SU-DHL-6 (cell line): ENCODE measurements around the gene HSP90AB1.

ENCODE experiments used
- H2AFZ ChIP-seq: fragments of 200-600 bp; sonication (generic); 2 replicates; pipeline ENCODE4 v1.6.1; 2014; ENCODE audit warnings: low read depth, mild to moderate bottlenecking, moderate library complexity, mixed read lengths, antibody characterized with exemption, low read length; ENCODE audit not compliant: severe bottlenecking
- H3F3A ChIP-seq: fragments of 200-600 bp; shearing (Covaris generic); 2 replicates; pipeline ENCODE4 v1.6.0; 2016; ENCODE audit warnings: antibody characterized with exemption, mild to moderate bottlenecking; ENCODE audit not compliant: insufficient read depth
- H3K27ac ChIP-seq: fragments of 200-600 bp; sonication (generic); 2 replicates; pipeline ENCODE4 v1.5.1; 2016; ENCODE audit warnings: low read depth, mild to moderate bottlenecking, low read length, moderate library complexity, mixed read lengths
- H3K27me3 ChIP-seq: fragments of 200-600 bp; sonication (generic), shearing (Covaris generic); 2 replicates; pipeline ENCODE4 v1.6.0; 2014; ENCODE audit warnings: mild to moderate bottlenecking, low read length
- H3K36me3 ChIP-seq: fragments of 200-600 bp; sonication (generic); 2 replicates; pipeline ENCODE4 v1.6.1; 2014; ENCODE audit warnings: mild to moderate bottlenecking, low read length, mixed read lengths
- H3K4me2 ChIP-seq: fragments of 300-600, 200-600 bp; shearing (Covaris generic), sonication (generic); 2 replicates; pipeline ENCODE4 v1.6.0; 2014; ENCODE audit warnings: low read length, low read depth, mild to moderate bottlenecking; ENCODE audit not compliant: poor library complexity, severe bottlenecking
- H3K4me3 ChIP-seq: fragments of 200-600 bp; sonication (generic); 2 replicates; pipeline ENCODE4 v1.5.1; 2014; ENCODE audit warnings: antibody characterized with exemption, low read length, mild to moderate bottlenecking, mixed read lengths; ENCODE audit not compliant: insufficient read depth, poor library complexity, severe bottlenecking
- H3K79me2 ChIP-seq: fragments of 200-600 bp; sonication (generic); 2 replicates; pipeline ENCODE4 v1.6.1; 2014; ENCODE audit warnings: mild to moderate bottlenecking, low read length, moderate library complexity; ENCODE audit not compliant: insufficient read depth
- H3K9ac ChIP-seq: fragments of 200-600 bp; sonication (generic); 2 replicates; pipeline ENCODE4 v1.7.0; 2014; ENCODE audit warnings: mild to moderate bottlenecking, low read length
- H3K9me2 ChIP-seq: fragments of 200-600 bp; sonication (generic); replicated peaks from 2 replicates; pipeline ENCODE4 v1.6.1; 2014; ENCODE audit warnings: low read length; ENCODE audit not compliant: insufficient read depth
- H3K9me3 ChIP-seq: fragments of 200-600 bp; sonication (generic); 2 replicates; pipeline ENCODE4 v1.6.1; 2014; ENCODE audit warnings: low read length, mixed read lengths; ENCODE audit not compliant: insufficient read depth
- H4K20me1 ChIP-seq: fragments of 200-600 bp; sonication (generic); 2 replicates; pipeline ENCODE4 v1.6.1; 2014; ENCODE audit warnings: low read depth, mild to moderate bottlenecking, antibody characterized with exemption, low read length, moderate library complexity, mixed read lengths
- EZH2phosphoT487 ChIP-seq: fragments of 200-600 bp; sonication (generic), shearing (Covaris generic); conservative IDR thresholded peaks from 2 replicates; pipeline ENCODE4 v1.6.1; 2018; ENCODE audit warnings: mild to moderate bottlenecking, antibody characterized with exemption, low read length, moderate library complexity, mixed read lengths
- TF ChIP-seq, protein P1 (sequence below): fragments of 200-600 bp; sonication (generic); IDR thresholded peaks from one replicate; pipeline ENCODE4 v1.5.1; 2017; ENCODE audit warnings: antibody characterized with exemption, mild to moderate bottlenecking, low read length, moderate library complexity; ENCODE audit not compliant: insufficient read depth, poor library complexity, severe bottlenecking

HSP90AB1 gene

DNA sequence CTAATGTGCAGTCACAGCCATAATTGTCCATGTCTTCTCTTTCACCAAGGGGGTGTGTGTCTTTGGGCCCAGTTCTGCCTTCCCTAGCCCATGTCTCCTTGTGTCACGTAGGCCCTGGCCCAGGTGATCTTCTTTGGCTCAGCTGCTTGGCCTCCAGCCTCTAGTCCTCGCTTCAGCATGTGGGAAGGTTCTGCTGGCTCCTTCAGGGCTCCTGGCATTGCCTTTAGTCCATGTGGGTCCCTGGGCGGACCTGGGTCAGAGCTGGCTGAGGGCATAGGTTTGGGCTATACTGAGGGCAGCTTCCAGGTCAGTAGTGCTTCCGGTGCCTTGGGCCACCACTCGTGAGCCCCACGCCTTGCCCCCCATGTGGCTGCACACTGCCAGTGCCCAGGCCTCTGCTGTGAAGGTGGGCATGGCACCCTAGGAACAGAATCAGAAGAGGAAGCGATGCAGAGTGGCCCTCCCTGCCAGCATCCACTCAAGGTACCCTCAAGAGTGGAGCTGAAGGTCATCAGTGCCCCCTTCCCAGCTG, 53.5 kb downstream of the HSP90AB1 start:
- TF ChIP-seq, protein P1, sequence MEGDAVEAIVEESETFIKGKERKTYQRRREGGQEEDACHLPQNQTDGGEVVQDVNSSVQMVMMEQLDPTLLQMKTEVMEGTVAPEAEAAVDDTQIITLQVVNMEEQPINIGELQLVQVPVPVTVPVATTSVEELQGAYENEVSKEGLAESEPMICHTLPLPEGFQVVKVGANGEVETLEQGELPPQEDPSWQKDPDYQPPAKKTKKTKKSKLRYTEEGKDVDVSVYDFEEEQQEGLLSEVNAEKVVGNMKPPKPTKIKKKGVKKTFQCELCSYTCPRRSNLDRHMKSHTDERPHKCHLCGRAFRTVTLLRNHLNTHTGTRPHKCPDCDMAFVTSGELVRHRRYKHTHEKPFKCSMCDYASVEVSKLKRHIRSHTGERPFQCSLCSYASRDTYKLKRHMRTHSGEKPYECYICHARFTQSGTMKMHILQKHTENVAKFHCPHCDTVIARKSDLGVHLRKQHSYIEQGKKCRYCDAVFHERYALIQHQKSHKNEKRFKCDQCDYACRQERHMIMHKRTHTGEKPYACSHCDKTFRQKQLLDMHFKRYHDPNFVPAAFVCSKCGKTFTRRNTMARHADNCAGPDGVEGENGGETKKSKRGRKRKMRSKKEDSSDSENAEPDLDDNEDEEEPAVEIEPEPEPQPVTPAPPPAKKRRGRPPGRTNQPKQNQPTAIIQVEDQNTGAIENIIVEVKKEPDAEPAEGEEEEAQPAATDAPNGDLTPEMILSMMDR, result no peak
- no peak for TF ChIP-seq EZH2phosphoT487
- no peaks in the 10 kb centered on the region for H3K36me3 ChIP-seq
- no peaks in the 10 kb centered on the region for H3K79me2 ChIP-seq

DNA sequence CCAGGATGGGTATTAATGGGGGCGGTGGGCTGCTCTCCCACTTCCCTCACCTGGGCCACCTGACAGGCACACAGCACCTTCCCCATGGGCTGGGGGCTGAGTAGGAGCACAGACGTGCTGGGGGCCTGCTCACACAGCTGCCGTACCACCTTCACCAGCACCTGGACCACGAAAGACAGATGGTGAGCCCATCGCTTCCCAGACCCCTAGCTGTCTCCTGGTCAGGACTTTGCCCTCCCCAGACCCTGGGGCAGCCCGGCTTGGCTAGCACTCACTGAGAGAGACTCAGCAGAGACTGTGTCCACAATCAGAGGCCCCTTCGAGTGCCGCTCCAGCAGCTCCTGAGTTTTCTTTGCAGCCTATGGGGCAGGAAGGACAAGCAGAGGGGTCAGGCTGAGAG, 54.2 kb downstream of the HSP90AB1 start:
- Histone ChIP-seq H2AFZ (no peak overlapping the region), H3K9me3 (no peaks in the 10 kb centered on the region), H3K4me2 (no peak overlapping the region), H3K9me2 (no peaks in the 10 kb centered on the region), H3K27ac (no peak overlapping the region), H3K79me2 (no peaks in the 10 kb centered on the region), H4K20me1 (no peaks in the 10 kb centered on the region), H3K4me3 (no peak overlapping the region), H3K27me3 (no peaks in the 10 kb centered on the region), H3K36me3 (no peaks in the 10 kb centered on the region), H3K9ac (no peak overlapping the region), H3F3A (no peaks in the 10 kb centered on the region)
- TF ChIP-seq, protein P1, result no peak
- no peak for TF ChIP-seq EZH2phosphoT487

More for the DNA sequence above, 53.5 kb downstream of the HSP90AB1 start:
- no peaks in the 10 kb centered on the region for H3K9me2 ChIP-seq
- H3K4me3 ChIP-seq, result no peak overlapping the region
- H3K27me3 ChIP-seq, result no peaks in the 10 kb centered on the region
- H3K9me3 ChIP-seq, result no peaks in the 10 kb centered on the region
- no peak overlapping the region for H3K27ac ChIP-seq
- H3K4me2 ChIP-seq, result no peak overlapping the region
- H4K20me1 ChIP-seq, result no peaks in the 10 kb centered on the region
- H2AFZ ChIP-seq, result no peak overlapping the region
- no peak overlapping the region for H3K9ac ChIP-seq
- no peaks in the 10 kb centered on the region for H3F3A ChIP-seq

DNA sequence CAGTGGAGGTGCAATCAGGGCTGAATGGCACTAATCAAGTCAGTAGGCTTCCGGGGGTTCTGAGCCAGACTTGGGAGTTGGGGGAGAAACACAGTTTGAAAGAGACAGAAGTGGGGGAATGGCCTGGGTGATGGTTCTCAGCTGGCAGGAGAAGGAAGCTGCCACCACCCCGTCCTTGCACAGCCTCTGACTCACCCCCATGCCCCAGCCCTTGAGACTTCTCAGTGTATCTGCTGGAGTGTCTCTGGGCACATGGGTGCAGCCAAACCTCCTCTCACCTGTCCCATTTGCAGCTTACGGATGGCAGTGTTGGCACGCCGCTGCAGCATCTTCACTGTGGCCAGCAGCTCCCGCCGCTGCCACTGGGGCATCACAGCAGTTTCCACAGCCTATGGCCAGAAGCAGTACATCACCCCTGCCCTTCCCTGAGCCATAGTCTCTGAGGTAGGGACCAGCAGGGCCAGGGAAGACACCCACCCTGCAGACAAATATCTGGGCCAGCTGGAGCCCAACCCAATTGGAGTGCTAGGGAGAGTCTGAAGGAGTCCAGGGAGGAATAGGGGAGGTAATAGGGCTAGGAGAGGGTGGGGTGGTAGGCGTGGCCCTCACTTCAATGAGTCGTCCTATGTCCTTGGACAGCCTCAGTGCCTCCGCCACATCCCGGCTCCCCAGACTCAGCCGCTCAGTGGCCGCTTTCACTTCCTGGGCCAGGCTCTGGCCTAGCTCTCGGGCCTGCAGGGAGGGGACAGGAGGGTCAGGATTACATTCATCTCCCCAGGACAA, 55.1 kb downstream of the HSP90AB1 start:
- no peak overlapping the region for H3K27ac ChIP-seq
- no peaks in the 10 kb centered on the region for H3K36me3 ChIP-seq
- H3K9ac ChIP-seq, result no peak overlapping the region

More for the DNA sequence above, 55.1 kb downstream of the HSP90AB1 start:
- TF ChIP-seq EZH2phosphoT487, result no peak
- TF ChIP-seq, protein P1, result no peak
- H3K79me2 ChIP-seq, result no peaks in the 10 kb centered on the region
- H3K9me2 ChIP-seq, result no peaks in the 10 kb centered on the region
- no peak overlapping the region for H3K4me2 ChIP-seq
- no peaks in the 10 kb centered on the region for H3K9me3 ChIP-seq
- no peak overlapping the region for H2AFZ ChIP-seq
- no peaks in the 10 kb centered on the region for H4K20me1 ChIP-seq
- H3K27me3 ChIP-seq, result no peaks in the 10 kb centered on the region
- no peak overlapping the region for H3K4me3 ChIP-seq
- H3F3A ChIP-seq, result no peaks in the 10 kb centered on the region
